ENCODE results near the gene PTPRK.

PTPRK gene

GRCh38 chr6:128256095-128256494, 264.3 kb downstream of the PTPRK start:
- DNase-seq (ENCODE audit: extremely low read depth in 1 of 2, low read depth in 1 of 2), result no peak

GRCh38 chr6:128252341-128253176, 267.8 kb downstream of the PTPRK start:
- DNase-seq (ENCODE audit: extremely low read depth in 1 of 2, low read depth in 1 of 2), result no peak

GRCh38 chr6:128251445-128252340, 268.7 kb downstream of the PTPRK start:
- no peak for DNase-seq (ENCODE audit: extremely low read depth in 1 of 2, low read depth in 1 of 2)

- DNase-seq (ENCODE audit: extremely low read depth in 1 of 2, low read depth in 1 of 2), result no peak
Observed at GRCh38 chr6:128250370-128251070, 269.9 kb downstream of the PTPRK start.

GRCh38 chr6:128249429-128249828, 271.0 kb downstream of the PTPRK start:
- no peak for DNase-seq (ENCODE audit: extremely low read depth in 1 of 2, low read depth in 1 of 2)

- no peak for DNase-seq (ENCODE audit: extremely low read depth in 1 of 2, low read depth in 1 of 2)
Observed at GRCh38 chr6:128246472-128247260, 273.7 kb downstream of the PTPRK start.

- DNase-seq (ENCODE audit: extremely low read depth in 1 of 2, low read depth in 1 of 2), result no peak
Observed at GRCh38 chr6:128244751-128245405, 275.5 kb downstream of the PTPRK start.

- no peak for DNase-seq (ENCODE audit: extremely low read depth in 1 of 2, low read depth in 1 of 2)
Observed at GRCh38 chr6:128242765-128243403, 277.5 kb downstream of the PTPRK start.

- no peak for DNase-seq (ENCODE audit: extremely low read depth in 1 of 2, low read depth in 1 of 2)
Observed at GRCh38 chr6:128241216-128241615, 279.2 kb downstream of the PTPRK start.

- DNase-seq (ENCODE audit: extremely low read depth in 1 of 2, low read depth in 1 of 2), result no peak
Observed at GRCh38 chr6:128240024-128240428, 280.4 kb downstream of the PTPRK start.

- DNase-seq (ENCODE audit: extremely low read depth in 1 of 2, low read depth in 1 of 2), result no peak
Observed at GRCh38 chr6:128239146-128239545, 281.3 kb downstream of the PTPRK start.

- DNase-seq (ENCODE audit: extremely low read depth in 1 of 2, low read depth in 1 of 2), result no peak
Observed at GRCh38 chr6:128238225-128238624, 282.2 kb downstream of the PTPRK start.

- no peak for DNase-seq (ENCODE audit: extremely low read depth in 1 of 2, low read depth in 1 of 2)
Observed at GRCh38 chr6:128235556-128235955, 284.8 kb downstream of the PTPRK start.

GRCh38 chr6:128233531-128233930, 286.9 kb downstream of the PTPRK start:
- no peak for DNase-seq (ENCODE audit: extremely low read depth in 1 of 2, low read depth in 1 of 2)

- no peak for DNase-seq (ENCODE audit: extremely low read depth in 1 of 2, low read depth in 1 of 2)
Observed at GRCh38 chr6:128230267-128230989, 290.0 kb downstream of the PTPRK start.

GRCh38 chr6:128225612-128226011, 294.8 kb downstream of the PTPRK start:
- DNase-seq (ENCODE audit: extremely low read depth in 1 of 2, low read depth in 1 of 2), result no peak

- no peak for DNase-seq (ENCODE audit: extremely low read depth in 1 of 2, low read depth in 1 of 2)
Observed at GRCh38 chr6:128216917-128217316, 303.5 kb downstream of the PTPRK start.

GRCh38 chr6:128209771-128210170, 310.6 kb downstream of the PTPRK start:
- DNase-seq (ENCODE audit: extremely low read depth in 1 of 2, low read depth in 1 of 2), result no peak
